Fibroblast of skin of right quadriceps (primary cell): ENCODE measurements around the gene PIP5K1B.

ENCODE experiments used
- DNase-seq: peaks from one replicate; pipeline ENCODE4 v3.0.0-alpha.2; 2013

Gene PIP5K1B

GRCh38 chr9:68870086-68870485, 165.0 kb downstream of the PIP5K1B start:
- no peak for DNase-seq

GRCh38 chr9:68871236-68871635, 166.2 kb downstream of the PIP5K1B start:
- no peak for DNase-seq

DNA sequence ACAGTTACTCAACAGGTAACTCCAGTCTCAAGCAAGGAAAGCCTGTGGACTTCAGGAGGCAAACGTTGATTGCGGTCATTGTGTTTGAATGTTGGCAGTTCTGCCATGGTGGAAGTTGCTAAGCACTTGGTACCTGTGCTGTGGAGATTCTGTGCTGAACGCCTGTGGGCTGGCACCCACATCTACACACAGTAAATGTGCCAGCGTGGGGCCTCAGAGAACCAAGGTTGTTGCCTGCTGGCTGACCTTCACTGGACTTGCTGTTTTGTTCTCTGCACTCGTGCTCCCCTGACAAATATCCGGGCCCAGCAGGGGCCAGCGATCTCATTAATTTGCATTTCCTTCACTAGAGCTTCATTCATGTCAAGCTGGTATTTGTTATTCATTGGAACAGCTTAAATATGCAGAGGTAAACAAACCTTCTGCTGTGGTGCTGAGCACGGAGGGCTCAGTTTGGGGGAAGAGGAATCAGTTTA, 167.0 kb downstream of the PIP5K1B start:
- DNase-seq: no peak

DNA sequence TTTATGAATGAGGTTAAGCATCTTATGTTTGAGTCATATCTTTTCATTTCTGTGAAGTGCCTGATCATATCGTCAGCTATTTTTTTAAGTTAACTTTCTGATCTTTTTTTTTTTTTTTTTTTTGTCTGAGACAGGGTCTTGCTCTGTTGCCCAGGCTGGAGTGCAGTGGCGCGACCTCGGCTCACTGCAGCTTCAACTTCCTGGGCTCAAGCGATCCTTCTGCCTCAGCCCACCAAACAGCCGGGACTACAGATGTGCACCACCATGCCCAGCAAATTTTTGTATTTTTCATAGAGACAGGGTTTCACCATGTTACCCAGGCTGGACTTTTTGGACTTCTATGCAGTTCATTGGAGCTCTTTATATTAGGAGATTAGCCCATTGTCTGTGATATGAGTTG, 168.1 kb downstream of the PIP5K1B start:
- no peak for DNase-seq

GRCh38 chr9:68876273-68876672, 171.2 kb downstream of the PIP5K1B start:
- no peak for DNase-seq

DNA sequence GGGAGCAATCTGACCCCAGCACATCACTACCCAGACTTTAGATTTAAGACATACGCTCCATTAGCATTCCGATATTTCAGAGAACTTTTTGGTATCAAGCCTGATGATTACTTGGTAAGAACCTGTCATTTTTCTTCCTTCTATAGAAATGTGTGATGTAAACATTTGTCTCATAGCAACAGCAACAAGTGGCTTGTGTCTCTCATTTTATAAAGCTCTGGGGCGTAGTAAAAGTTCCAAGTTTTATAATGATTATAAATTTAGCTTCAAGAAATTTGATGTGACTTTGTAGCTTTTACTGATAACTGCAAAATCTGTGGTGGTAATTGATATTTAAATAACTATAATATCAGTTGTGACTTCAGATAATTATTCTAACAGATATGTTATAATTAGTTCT, 171.6 kb downstream of the PIP5K1B start:
- no peak for DNase-seq

- no peak for DNase-seq
Measured at GRCh38 chr9:68877219-68877618, 172.2 kb downstream of the PIP5K1B start.

- DNase-seq: no peak
Measured at GRCh38 chr9:68878450-68878849, 173.4 kb downstream of the PIP5K1B start.

DNA sequence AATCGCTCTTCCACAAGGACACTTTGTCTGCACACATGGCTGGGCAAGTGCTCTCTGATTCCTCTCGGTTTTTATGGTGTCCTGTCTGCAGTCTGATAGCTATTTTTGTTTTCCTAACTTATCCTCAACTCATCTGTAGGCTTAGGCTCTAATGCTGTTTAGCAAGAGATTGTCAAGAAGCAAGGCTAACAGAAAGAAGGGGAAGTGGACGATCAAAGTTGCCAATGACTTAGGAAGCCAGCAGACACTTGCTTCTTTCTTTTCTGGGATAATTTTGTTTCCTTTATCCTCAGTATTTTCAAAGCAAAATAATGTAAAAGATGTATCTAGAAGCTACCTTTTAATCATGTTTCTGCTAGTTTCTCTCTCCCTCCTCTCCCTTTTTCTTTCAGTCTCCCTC, 178.2 kb downstream of the PIP5K1B start:
- no peak for DNase-seq

GRCh38 chr9:68887232-68887631, 182.2 kb downstream of the PIP5K1B start:
- DNase-seq: no peak

- DNase-seq: no peak
Measured at GRCh38 chr9:68894502-68894901, 189.5 kb downstream of the PIP5K1B start.

DNA sequence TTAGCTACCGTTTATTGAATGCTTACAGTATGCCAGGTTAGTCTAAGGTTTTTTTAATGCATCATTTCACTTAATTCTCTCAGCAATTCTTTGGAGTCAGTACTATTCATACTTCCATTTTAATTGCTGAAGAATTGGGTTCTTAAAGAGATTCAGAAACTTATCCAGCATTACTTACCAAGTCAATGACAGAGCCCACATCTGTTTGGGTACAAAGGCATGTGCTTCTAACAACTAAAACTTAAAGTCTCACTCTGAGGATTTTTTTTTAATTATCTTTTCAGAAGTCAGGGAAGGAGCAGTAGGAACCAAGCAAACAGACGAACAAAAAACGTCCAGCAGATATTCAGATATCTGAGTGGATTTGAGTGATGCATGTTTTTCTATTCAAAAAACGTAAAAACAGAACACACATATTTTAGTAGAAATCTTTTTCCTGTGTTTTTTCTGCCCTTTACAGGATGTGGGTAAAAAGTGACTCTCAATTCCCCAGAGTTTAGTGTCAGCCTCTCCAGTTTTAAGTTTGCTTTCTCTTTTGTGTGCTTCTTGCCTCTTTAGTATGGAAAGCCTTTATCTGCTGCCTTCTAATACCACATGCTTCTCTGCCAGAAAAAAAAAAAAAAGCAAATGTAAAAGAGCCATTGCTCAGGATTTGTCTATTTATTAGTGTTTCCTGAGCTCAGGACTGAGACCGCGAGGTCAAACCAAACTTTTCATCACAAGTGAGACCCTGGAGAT, 190.9 kb downstream of the PIP5K1B start:
- no peak for DNase-seq

DNA sequence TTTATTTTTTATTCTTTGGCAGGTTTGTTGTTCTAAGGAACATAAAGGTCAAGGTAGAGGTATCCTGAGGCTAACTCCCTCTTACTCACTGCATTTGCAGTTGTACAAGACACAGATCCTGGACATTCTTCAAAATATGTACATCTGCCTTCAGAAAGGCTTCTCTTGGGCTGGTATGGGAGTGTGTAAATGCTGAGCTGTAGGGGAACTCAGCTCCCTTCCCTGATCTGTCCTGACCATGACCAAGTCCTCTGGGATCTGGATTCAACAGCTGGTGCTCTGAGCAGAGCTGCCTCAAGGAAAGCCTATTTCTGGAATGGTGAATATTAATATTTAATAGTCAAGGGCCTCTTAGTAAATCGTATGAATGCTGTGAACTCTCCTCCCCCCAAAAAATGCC, 191.4 kb downstream of the PIP5K1B start:
- no peak for DNase-seq

DNA sequence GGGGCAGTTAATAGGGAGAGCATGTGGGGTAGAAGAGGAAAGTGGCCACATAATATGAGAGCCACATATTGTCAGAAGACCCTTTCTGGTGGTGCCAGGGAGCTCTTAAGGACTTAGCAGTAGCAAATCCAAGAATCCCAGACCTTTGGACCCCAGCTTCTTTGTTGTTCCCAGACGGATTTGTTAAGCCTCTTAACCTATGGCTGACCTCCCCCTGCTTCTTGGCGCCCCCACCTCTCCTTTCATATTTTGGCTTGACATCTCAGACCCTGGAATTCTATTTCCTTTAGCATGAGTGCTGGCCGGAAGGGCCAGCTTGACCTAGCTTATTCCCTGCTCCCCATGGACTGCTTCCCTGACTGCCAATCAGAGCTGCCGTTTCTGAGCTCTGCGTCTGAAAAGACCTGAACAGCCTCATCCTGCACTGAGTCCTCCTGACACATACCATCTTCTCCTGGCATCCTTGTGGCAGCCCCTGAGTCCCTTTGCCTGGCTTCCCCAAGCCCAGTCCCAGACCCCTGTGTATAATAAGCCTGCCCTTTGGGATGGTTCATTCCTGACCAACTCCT, 192.6 kb downstream of the PIP5K1B start:
- no peak for DNase-seq

DNA sequence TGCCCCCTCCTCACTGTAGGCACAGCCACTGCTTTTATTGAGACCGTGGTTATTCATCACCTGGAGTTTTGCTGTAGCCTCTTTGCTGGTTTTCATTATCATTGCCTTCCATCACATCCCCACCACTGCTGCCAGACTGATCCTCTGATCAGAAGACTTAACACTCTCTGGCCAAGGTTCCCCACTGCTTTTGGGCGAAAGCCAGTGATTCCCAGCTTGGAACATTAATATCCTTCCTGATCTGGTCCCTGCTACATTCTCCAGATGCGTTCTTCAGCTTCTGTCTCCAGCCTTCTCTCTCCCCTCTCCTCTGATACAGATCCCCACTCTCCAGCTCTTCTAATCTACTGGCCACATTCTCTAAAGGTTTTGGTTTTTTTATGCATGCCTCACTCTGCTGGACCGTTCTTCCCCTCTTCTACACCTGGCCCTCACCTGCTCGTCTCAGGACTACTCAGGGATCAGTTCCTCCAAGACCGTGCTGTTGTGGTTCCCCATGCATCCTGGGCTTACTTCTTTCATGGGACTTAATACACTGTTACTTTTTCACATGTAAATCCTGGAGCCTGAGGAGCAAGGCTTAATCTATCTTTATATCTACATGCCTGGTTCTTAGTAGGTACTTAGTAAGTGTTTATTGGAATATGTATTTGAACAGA, 193.9 kb downstream of the PIP5K1B start:
- DNase-seq: no peak

GRCh38 chr9:68904454-68904853, 199.4 kb downstream of the PIP5K1B start:
- DNase-seq: no peak

DNA sequence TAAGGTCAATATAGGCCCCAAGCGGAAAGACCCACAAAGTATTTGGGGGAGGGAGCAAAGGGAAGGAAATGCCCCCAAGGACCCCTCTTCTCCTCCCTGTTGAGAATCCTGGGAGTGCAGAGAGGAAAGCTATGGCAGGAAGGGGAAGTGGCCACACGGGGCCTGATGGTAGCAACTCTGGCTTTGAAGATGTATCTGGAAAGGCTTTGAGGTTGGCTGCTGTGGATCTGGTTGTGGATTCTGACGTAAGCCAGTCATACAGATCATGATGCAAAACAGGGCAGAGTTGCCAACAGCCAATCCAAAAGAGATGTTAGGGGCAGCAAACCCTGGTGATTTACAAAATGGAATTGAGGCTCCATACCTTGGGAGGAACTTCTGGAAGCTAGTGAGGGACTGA, 200.1 kb downstream of the PIP5K1B start:
- DNase-seq: no peak

DNA sequence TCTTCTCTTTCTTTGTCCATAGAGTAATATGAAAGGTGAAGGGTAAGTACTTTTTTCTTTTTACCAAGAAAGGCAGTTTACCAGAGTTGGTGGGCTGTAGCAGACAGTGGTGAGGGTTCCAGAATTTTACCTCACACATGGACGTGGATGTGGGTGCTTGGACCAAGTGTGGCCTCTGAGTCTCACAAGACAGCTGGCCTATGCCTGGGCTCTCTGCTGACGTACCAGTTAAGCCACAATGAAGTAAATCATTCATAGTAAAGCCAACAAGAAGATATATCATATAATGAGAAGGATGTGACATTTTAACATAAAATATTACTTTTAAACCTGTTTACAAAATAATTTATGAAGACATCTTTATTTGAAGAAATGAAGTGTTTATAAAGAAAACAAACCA, 202.9 kb downstream of the PIP5K1B start:
- no peak for DNase-seq

- DNase-seq: no peak
Measured at GRCh38 chr9:68912561-68912960, 207.5 kb downstream of the PIP5K1B start.

DNA sequence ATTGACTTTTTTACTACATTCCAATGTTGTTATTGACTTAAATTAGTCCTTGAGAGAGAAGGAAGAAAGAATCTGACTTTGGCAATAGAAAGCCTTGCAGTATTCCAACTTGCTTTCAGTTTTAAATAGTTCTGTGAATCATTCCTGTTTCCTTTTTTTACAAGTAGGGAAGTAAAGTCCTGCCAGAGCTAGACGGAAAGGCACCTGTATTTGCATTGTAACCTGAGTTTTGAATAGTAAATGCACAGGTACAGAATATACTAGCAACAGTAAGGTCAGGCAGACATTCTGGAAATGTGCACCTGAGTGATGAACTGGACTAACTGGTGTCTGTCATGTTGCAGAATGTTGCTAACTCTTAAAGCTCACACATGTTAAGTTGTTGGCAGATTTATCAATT, 208.0 kb downstream of the PIP5K1B start:
- no peak for DNase-seq

GRCh38 chr9:68914751-68915150, 209.7 kb downstream of the PIP5K1B start:
- no peak for DNase-seq

DNA sequence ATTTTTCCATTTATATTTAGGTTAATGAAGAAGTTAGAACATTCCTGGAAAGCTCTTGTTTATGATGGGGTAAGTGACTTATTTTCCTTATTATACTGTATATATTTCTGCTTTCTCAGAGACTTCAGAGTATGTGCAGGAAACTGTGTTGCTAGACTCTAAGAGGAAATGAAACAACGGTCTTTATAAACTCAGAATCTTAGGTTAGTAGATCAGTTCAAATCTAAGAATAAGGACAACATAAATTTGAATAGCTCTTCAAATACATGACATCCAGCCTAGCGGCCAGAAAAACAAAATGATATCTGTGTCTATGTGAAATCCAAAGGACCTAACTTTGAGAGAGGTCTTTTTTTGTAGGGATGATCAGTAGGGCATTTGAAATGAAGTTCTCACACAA, 214.6 kb downstream of the PIP5K1B start:
- no peak for DNase-seq

DNA sequence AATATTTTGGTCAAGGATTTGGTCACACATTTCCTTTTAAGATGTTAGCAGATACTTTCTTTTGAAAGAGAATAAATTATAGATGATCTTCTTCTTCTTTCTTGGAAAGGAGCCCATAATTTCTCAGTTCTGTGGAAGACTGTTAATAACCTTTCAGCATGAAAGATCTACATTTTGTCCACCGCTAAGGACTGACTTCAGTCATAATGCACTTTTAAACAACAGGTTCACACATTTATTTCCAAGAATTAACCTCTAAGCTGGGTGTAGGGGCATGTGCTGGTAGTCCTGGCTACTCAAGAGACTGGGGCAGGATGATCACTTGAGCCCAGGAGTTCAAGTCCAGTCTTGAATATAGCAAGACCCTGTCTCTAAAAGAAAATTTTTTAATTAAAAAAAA, 215.9 kb downstream of the PIP5K1B start:
- no peak for DNase-seq

DNA sequence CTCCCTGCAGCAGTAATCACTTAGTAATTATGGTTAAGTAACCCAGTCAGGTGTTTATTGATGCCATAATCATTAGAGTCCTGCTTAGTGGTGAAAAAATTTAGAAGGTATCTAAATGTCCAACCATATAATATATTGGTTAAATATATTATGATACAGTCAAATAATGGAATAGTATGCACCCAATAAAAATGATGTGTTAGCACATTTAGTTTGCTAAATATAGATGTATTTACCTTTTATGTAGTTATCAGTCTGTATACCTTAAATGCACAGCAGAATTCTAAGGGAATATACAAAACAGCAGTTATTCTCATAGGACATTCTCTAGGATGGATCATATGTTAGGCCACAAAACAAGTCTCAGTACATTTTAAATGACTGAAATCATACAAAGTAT, 218.4 kb downstream of the PIP5K1B start:
- DNase-seq: no peak
